NCI-H2196 treated with DMSO at 0.1 percent for 48 hours (cell line): ENCODE data around the gene C2CD5.
"Not testable (repeated sequence)": the region's sequence is repeated elsewhere in the genome, so short reads cannot be mapped to it uniquely, and the experiment has no call there.

Experiments used
- DNase-seq: peaks from one replicate; lab custom pipeline; 2025; ENCODE audit not compliant: unreplicated experiment; lab: John Stamatoyannopoulos, UW

Gene C2CD5

DNA sequence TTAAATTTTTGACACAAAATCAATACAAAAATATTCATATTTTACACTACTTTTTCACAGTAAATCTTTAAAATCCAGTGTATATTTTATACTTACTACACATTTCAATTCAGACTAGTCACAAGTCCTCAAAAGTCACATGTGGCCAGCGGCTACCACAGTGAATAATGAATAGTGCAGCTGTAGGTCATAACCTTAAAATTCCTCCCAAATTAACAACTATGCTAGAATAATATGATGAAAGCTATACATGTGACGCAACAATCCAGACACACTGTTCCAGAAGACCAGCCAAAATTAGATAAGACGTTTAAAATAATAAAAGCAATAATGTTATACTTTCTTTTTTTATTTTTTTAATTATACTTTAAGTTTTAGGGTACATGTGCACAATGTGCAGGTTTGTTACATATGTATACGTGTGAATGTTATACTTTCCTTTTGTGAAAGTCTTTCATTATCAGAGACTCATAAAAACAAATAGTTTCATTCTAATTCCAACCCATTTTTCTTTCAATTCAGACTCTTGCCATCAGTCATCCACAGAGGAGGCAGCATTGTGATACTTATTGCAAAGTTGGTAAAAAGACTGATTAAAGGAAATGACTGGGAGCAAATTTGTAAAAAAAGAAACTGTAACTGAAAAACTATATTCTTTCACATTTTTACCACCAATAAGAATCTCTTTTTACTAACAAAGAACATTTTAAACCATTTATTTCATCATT lies 67.0 kb downstream of the C2CD5 start:
- DNase-seq = no peak

DNA sequence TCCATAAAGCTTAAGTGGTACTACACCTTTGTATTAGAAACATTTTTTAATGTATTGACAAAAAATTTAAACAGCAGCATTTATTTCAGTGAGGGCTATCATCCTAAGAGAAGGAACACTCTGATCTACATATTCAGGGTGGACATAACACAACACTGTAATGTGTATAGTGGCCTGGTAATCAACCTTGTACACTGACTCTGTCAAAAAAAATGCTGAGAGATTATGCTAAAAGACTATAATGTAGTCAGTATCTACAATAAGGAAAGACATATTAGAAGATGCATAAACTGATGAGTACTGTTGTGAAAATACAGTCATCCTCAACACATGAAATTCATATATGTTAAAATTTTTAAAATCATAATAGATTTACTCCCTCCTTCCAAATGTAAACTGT lies 68.2 kb downstream of the C2CD5 start:
- no peak for DNase-seq

DNA sequence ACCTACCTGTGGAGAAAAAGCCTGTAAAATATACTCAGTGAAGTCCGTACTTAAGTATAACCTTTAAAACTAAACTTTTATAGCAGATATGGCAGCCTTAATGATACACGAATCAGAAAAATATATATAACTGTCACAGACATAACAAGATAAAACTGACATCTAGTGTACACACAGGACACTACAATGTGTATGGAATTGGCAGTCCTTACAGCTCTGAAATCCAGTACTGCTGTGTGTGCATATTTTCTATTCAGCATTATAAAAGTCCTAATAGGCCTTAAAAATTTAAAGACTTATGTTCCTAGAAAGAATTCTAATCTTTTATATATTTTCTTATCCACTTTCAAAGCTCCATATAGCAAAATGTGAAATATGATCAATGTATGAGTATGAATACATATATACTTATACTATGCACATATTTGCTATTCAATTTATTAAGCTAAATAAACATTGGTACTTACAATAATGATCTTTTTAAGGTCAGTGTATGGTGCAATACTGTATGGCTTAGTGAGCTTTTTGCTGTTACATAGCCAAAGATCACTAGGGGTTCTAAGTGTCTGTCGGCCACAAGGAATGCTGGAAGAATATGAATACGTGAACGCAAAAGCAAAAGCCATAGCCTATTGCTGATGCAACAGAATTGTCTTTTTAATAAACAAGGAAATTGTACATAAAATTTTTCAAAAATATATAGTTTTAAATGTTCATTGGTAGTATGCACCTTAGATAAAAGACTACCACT lies 69.2 kb downstream of the C2CD5 start:
- DNase-seq = no peak

DNA sequence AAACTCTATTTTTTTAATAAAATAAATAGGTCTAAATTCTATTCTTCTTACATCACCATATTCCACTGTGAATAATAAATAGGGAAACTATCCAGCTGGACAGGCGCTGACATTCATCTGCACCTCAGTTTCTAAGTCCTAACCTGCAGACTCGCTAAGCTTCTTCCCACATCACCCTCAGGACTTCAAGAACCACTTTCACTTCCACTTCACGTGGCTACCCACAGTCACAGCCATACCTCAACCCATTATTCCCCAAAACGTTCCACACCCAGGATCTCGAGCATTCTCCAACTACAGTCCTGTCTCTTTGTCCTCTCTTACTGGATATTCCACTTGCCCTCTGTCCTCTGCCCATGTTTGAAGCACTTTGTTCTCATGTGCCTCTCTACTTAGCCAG lies 71.1 kb downstream of the C2CD5 start:
- no peak for DNase-seq

DNA sequence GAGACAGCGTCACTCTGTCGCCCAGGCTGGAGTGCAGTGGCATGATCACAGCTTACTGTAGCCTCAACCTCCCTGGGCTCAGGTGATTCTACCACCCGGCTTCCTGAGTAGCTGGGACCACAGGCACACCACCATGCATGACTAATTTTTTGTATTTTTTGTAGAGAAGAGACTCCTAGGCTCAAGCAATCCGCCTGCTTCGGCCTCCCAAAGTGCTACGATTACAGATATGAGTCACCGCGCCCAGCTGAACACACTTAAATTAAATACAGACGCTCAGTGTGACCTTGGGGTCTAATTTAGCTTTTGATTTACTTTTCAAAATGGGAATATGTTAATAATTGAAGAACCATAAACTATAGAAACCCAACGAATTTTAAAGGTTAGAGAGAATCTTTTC lies 77.2 kb downstream of the C2CD5 start:
- no peak for DNase-seq

DNA sequence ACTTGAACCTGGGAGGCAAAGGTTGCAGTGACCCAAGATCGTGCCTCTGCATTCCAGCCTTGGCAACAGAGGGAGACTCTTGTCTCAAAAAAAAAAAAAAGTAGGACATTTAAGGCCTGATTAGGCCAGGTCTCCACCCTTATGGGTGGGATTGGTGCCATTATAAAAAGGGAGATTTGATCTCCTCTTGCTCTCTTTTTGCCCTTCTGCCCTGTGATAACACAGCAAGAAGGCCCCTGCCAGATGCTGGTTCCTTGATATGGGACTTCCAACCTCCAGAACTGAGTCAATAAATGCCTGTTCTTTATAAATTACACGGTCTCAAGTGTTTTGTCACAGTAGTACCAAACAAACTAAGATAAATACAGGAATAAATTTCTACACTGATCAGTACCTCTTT lies 81.0 kb downstream of the C2CD5 start:
- DNase-seq = no peak

DNA sequence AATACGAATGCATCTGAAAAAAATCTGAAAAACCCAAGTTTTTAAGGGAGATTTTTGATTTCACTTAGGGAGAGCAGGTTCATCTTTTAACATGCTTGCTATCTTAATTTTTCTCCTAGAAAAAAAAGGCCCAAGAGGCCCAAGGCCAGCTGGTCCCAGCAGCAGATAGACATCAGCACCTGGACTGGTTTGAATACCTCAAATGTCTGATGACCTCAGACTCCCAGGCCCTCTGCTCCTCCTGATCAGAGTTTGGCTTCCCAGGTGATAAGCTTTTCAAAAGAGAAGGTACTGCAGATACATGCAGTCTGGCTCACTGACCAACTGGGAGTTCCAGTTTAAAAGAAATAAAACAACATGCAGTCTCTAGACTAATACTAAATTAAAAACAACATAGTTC lies 82.6 kb downstream of the C2CD5 start:
- DNase-seq = no peak

DNA sequence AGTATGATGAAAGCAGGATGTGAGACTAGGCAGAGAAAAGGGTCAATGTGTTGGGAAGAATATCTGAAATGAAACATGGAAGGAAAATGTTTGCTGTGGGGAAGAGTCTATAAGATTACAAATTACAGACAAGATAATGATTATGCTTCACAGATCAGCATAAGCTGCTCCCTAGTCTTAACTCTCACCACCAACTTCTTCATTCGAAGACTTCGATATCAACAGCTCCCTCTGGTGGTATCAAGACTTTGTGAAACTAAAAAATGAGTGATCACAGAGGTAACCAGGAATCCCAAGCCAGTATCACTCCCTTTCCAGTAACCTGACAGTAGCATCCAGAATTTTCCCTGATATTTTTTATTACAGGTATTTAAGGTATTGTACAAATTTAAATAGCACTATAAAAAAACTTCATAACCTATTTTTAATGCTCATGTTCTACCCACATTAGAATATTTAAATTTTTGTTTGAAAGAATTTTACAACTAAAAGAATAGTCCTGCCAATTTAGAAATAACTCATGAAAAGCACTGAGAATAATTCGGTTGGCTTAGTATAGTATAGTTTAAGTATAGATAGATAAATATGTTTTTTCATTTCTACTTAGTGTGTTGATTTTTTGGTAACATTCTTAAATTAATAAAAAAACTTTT lies 84.4 kb downstream of the C2CD5 start:
- DNase-seq = peak; percentile 40

DNA sequence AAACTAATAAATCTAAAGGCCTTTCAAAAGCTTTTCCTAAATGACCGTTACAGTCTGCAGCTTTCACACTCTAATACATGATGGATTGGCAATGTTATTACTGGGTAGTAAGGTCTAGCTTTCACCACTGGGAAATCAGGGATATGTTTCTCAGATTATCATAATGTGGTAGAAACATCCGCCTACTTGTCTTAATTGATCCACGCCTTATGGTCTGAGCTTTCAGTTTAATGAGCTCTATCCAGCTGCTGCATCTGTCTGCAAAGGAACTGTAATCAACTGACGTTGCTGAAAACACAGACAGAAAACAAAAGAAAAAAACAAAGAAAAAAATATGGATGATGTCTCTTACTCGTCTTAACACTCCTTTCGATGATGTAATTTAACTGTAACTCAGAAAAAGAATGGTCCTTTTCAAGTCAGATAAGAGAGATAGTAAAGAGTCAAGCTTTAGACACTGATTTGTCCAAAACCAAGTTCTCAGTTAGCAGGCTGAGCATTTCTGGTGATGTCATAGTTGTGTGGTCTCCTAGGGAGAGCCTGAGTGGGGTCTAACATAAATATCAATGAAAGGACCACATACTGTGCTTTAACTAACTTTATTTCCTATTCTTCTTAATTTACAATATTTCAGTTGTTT lies 85.9 kb downstream of the C2CD5 start:
- DNase-seq = no peak

DNA sequence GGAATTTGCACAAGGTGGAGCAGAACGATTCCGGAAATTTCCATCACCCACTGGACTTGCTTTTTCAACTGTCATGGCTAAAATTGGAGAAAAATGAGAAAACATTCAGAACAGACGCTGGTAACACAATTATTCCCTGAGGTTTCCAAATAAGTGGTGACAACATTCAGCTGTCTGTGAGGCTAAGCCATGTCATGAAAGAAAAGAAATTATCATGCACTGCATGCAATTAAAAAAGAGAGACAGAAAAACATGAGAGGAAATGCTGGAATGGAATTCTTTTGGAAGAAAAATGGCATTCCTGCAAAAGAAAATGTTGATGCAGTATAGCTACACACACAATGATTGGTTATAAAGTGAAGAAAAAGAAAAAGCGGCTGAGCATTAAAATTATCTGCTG lies 87.3 kb downstream of the C2CD5 start:
- DNase-seq = no peak

DNA sequence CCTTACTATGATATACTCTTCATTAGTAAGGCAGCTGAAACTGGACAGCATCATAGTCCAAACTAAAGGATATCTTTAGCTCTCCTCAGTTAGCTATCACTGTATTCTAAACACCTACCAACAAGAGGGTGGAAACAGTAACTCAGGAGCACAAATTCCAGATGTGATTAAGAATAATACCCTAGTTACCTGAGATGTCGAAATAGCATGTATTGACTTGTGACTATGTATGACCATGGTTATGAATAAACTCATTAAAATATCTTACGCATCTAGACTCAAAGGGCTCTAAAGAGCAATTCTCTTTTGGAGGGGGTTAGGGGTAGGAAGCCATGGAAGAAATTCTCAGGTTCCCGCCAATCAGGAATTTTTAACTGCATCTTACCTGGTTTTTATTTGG lies 90.8 kb downstream of the C2CD5 start:
- DNase-seq = no peak

DNA sequence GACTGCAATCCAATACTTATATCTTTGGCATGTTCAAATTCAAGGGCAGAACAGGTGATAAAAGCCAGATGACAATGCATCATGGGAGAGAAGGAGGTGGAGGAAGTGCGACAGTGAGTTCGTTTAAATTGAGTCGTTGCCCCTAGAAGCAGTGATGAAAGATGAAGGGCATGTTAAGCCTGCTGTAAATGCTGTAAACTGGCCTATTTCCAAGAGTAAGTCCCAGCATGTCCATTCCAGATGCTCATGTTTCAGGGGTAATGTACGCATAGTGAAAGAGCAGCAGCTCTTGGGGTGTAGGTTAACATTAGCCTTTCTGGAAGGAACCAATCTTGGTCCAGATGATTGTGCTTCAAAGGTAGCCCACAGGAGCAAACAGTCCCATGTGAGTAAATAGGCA lies 97.1 kb downstream of the C2CD5 start:
- DNase-seq = no peak

DNA sequence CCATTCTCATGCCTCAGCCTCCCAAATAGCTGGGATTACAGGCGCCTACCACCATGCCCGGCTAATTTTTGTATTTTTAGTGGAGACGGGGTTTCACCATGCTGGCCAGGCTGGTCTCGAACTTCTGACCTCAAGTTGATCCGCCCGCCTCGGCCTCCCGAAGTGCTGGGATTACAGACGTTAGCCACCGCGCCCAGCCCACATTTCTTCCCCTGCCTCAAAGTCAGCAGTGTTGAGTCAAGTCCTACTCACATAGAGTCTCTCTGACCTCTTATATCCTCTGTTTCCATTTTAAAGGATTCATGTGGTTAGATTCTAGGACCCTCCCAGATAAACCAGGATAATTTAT lies 100.1 kb downstream of the C2CD5 start:
- DNase-seq = not testable (repeated sequence)

DNA sequence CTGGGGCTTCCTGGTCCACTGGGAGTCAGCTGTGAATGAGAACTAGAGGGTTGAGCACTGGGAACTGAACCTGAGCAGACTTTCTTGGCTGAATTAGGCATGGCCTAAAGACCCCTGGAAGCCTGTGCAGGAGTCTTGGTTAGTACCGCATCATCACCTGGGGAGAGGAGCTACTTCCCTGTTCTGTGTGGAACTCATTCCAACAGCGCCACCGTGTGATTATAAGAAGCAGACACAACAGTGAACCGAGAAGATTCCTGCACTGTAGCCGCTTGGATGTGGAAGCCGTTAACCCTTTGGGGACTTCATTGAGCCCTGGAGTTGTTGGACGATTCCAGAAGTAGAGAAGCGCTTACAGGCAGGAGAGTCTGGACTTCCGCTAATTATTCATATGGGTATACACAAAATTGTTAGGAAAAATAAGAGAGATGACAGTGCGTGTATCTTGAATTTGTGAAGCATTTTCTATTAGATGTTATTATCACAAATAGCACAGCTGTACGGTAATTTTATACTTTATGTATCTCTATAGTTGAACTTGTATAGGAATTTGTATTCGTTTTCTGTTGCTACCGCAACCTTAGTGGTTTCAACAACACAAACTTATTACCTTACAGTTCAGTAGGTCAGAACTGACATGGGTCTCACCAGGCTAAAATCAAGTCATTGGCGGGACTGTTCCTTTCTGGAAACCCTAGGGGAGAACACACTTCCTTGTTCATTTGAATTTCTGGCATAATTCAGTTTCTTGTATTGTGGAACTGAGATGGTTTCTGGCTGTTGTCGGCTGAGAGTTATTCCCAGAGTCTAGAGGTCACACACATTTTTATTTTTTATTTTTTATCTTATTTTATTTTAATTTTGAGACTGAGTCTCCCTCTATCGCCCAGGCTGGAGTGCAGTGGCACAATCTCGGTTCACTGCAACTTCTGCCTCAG lies 100.7 kb downstream of the C2CD5 start:
- DNase-seq = peak; percentile 96

DNA sequence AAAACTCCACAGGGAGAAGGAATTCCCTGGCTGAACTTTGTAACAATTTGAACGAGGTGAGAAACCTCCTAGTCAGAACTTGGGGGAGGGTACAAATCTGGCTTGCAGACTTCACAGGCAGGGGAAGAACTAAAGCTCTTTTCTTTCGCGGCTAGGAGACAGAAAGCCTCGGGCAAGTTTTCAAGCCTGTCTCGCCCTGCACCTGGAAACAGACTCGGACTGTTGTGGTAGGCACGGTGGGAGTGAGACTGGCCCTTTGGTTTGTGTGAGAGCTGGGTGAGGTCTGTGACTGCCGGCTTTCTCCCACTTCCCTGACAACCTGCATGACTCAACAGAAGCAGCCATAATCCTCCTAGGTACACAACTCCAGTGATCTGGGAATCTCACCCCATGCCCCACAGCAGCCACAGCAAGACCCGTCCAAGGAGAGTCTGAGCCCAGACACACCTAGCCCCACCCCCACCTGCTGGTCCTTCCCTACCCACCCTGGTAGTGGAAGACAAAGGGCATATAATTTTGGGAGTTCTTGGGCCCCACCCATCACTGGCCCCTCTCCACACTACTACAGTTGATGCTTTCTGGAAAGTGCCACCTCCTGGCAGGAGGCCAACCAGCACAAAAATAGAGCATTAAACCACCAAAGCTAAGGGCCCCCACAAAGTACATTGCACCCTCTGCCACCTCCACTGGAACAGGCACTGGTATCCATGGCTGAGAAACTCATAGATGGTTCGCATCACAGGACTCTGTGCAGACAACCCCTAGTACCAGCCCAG lies 107.1 kb downstream of the C2CD5 start:
- DNase-seq = no peak

DNA sequence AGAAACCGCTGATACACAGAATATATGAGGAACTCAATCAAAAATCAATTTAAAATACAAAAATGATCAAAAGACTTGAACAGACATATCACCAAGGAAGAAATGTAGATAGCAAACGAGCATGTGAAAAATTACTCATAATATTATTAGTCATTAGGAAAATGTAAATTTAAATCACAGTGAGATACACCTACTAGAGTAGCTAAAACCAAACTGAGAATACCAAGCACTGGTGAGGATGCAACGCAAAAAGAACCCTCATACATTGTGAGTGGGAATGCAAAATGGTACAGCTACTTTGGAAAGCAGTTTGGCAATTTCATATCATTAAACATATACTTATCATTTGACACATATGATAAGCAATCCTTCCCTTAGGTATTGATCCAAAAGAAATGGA lies 108.8 kb downstream of the C2CD5 start:
- DNase-seq = no peak

DNA sequence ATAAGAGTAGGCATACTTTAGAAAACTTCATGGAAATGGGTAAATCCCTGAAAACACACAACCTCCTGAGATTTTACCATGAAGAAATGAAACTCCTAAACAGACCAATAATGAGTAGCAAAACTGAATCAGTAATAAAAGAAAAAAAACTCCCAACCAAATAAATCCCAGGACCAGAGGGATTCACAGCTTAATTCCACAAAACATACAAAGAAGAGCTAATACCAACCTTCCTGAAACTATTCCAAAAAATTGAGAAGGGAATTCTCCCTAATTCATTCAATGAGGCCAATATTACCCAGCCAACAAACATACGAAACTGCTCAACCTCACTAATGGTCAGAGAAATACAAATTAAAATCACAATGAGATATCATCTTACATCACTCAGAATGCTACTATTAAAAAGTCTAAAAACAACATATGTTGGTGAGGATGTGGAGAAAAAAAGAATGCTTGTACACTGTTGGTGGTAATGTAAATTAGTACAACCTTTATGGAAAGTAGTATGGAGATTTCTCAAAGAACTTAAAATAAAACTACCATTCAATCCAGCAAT lies 112.6 kb downstream of the C2CD5 start:
- DNase-seq = no peak

DNA sequence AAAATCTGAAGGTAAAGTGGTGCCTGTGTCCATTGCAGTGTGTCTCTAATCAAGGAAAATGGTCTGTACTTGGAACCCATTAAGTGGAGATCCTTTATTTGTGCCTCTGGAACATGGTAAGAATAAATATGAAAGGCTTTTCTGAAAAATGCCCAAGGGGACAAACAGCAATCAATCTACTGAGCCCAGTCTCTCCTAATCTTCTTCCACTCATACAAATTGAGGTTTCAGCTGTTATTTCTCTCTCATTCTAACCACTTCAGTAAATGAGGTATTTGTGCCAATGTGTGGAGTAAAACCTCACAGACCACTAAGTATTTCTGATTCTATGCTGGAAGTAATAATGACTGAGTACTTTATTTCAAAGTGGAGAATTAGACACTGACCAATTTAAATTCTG lies 127.5 kb downstream of the C2CD5 start:
- DNase-seq = no peak
